ENCODE results near the gene INHA. TPM values are rescaled to one million over a fixed set of nuclear protein-coding genes. Genes with fewer than 3 reads are reported as not detected.

INHA gene
- total RNA-seq, 1 donor from 2014 or later = 2.4 TPM

GRCh38 chr2:219544567-219544966 lies 27.5 kb upstream of the INHA start:
- no peak for DNase-seq
- peaks cover 37% of the 10 kb centered on the region for H3K4me1 ChIP-seq
- intact Hi-C loops (cut with micrococcal nuclease) = no loop called here
- H3K4me3 ChIP-seq = peak overlapping the region; percentile 80
- no peaks in the 10 kb centered on the region for H3K9me3 ChIP-seq (replicated peaks)
- peak overlapping the region; percentile 93 for H3K27ac ChIP-seq (replicated peaks)
- TF ChIP-seq, protein P1, sequence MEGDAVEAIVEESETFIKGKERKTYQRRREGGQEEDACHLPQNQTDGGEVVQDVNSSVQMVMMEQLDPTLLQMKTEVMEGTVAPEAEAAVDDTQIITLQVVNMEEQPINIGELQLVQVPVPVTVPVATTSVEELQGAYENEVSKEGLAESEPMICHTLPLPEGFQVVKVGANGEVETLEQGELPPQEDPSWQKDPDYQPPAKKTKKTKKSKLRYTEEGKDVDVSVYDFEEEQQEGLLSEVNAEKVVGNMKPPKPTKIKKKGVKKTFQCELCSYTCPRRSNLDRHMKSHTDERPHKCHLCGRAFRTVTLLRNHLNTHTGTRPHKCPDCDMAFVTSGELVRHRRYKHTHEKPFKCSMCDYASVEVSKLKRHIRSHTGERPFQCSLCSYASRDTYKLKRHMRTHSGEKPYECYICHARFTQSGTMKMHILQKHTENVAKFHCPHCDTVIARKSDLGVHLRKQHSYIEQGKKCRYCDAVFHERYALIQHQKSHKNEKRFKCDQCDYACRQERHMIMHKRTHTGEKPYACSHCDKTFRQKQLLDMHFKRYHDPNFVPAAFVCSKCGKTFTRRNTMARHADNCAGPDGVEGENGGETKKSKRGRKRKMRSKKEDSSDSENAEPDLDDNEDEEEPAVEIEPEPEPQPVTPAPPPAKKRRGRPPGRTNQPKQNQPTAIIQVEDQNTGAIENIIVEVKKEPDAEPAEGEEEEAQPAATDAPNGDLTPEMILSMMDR (IDR thresholded peaks at IDR 0.05; ENCODE audit: borderline replicate concordance) = no peak
- H3K36me3 ChIP-seq = peaks cover 22% of the 10 kb centered on the region
- H3K27me3 ChIP-seq (ENCODE audit: low read depth) = peaks cover 38% of the 10 kb centered on the region

GRCh38 chr2:219545295-219545942 lies 26.7 kb upstream of the INHA start:
- H3K4me1 ChIP-seq = peaks cover 37% of the 10 kb centered on the region
- intact Hi-C loops (cut with micrococcal nuclease) = no loop called here
- no peak overlapping the region for H3K4me3 ChIP-seq
- H3K27me3 ChIP-seq (ENCODE audit: low read depth) = peaks cover 35% of the 10 kb centered on the region
- H3K27ac ChIP-seq (replicated peaks) = no peak overlapping the region
- TF ChIP-seq, protein P1 (IDR thresholded peaks at IDR 0.05; ENCODE audit: borderline replicate concordance) = no peak
- peaks cover 13% of the 10 kb centered on the region for H3K36me3 ChIP-seq
- no peaks in the 10 kb centered on the region for H3K9me3 ChIP-seq (replicated peaks)
- DNase-seq = no peak

DNA sequence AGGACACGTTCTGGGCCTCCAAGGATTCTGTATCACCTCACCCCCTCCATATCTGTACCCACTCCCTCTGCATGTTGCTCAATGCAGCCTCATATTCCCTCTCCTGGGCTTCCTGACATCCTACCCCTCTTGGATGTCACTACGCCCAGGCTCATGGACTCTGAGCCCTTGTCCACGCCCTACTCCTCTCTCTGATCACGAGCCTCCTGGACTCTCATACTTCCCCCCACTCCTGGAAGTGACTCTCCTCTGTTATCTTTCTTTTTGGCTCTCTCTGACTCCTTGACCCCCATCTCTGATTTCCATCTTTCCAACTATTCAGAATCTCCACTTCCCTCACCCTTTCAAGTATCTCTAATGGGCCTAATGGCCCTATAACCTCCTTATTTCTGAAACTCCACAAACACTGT lies 26.2 kb upstream of the INHA start:
- intact Hi-C loops (cut with micrococcal nuclease) = no loop called here
- H3K4me1 ChIP-seq = peaks cover 37% of the 10 kb centered on the region
- no peak for DNase-seq
- TF ChIP-seq, protein P1 (IDR thresholded peaks at IDR 0.05; ENCODE audit: borderline replicate concordance) = no peak
- no peak overlapping the region for H3K4me3 ChIP-seq
- no peaks in the 10 kb centered on the region for H3K9me3 ChIP-seq (replicated peaks)
- H3K36me3 ChIP-seq = peaks cover 8% of the 10 kb centered on the region
- no peak overlapping the region for H3K27ac ChIP-seq (replicated peaks)
- H3K27me3 ChIP-seq (ENCODE audit: low read depth) = peaks cover 35% of the 10 kb centered on the region

DNA sequence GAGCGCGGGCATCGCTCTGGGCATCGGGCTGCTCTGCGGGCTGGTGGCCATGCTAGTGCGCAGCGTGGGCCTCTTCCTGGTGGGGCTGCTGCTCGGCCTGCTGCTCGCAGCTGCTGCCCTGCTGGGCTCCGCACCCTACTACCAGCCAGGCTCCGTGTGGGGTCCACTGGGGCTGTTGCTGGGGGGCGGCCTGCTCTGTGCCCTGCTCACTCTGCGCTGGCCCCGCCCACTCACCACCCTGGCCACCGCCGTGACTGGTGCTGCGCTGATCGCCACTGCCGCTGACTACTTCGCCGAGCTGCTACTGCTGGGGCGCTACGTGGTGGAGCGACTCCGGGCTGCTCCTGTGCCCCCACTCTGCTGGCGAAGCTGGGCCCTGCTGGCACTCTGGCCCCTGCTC lies 24.5 kb upstream of the INHA start:
- H3K36me3 ChIP-seq = no peaks in the 10 kb centered on the region
- TF ChIP-seq, protein P1 (IDR thresholded peaks at IDR 0.05; ENCODE audit: borderline replicate concordance) = no peak
- H3K4me1 ChIP-seq = peaks cover 34% of the 10 kb centered on the region
- intact Hi-C loops (cut with micrococcal nuclease) = no loop called here
- no peaks in the 10 kb centered on the region for H3K9me3 ChIP-seq (replicated peaks)
- no peak overlapping the region for H3K27ac ChIP-seq (replicated peaks)
- H3K4me3 ChIP-seq = no peak overlapping the region
- no peak for DNase-seq
- H3K27me3 ChIP-seq (ENCODE audit: low read depth) = peaks cover 36% of the 10 kb centered on the region

- Histone ChIP-seq H3K4me1 (peaks cover 30% of the 10 kb centered on the region), H3K27me3 (ENCODE audit: low read depth) (peaks cover 47% of the 10 kb centered on the region), H3K4me3 (no peak overlapping the region), H3K36me3 (no peaks in the 10 kb centered on the region), H3K27ac (replicated peaks) (no peak overlapping the region), H3K9me3 (replicated peaks) (no peaks in the 10 kb centered on the region)
- no peak for DNase-seq
- TF ChIP-seq, protein P1 (IDR thresholded peaks at IDR 0.05; ENCODE audit: borderline replicate concordance) = no peak
- intact Hi-C loops (cut with micrococcal nuclease) = no loop called here
These were observed 23.1 kb upstream of the INHA start for GRCh38 chr2:219548990-219549389.
